Left hindlimb (tissue), 1 donor: Measurements from ENCODE around the gene PSMC3IP.
A peak's percentile ranks its signal among the peaks of the same experiment; 100 is the strongest.

Source experiments
- DNase-seq: peaks from one replicate; pipeline ENCODE4 v3.0.0-alpha.2; 2018

PSMC3IP gene

DNA sequence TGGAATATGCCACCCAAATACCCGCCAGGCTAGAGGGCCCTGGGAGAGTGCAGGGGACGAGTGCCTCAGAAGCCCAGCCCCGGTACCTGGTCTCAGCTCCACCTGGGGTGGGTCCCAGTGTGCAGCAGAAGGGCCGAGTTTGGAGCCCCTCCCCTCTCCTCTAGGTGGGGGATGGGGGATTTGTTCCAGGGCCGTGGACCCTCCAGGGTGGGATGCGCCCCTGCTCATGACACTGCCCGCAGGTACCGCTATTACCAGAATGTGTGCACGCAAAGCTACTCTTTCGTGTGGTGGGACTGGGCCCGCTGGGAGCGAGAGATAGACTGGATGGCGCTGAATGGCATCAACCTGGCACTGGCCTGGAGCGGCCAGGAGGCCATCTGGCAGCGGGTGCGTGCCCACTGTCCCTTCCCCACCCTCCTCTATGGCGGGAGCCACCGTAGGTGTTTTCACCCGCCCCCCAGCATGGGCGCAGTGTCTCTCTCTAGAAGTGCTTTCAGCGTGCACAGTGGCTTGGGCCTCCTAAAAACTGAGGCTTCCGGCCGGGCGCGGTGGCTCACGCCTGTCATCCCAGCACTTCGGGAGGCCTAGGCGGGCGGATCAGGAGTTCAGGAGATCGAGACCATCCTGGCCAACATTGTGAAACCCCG, 40.2 kb downstream of the PSMC3IP start:
- DNase-seq = no peak

DNA sequence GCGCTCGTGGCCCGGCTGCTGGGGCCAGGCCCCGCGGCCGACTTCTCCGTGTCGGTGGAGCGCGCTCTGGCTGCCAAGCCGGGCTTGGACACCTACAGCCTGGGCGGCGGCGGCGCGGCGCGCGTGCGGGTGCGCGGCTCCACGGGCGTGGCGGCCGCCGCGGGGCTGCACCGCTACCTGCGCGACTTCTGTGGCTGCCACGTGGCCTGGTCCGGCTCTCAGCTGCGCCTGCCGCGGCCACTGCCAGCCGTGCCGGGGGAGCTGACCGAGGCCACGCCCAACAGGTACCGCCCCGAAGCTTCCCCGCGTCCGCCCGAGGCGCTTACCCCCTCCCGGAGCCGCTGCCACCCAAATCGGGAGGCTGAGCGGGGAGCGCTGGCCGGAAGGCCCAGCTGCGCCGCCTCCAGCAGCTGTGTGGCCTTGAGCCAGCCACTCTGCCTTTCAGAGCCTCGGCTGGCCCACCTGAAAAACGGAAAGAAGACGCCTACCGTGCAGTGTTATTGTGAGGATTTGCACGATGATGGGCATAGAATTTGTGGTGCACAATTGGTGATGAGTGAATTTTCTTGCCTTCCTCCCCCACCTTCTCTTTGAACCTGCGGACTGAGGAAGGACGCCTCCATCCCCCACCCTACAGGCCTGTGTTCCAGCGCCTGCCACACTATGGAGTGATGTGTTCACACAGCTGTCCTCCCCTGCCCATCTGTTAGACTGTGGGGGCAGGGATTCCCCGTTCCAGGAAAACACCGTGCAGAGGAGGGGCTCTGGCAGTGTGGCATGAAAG, 41.0 kb downstream of the PSMC3IP start:
- peak; percentile 89 for DNase-seq

DNA sequence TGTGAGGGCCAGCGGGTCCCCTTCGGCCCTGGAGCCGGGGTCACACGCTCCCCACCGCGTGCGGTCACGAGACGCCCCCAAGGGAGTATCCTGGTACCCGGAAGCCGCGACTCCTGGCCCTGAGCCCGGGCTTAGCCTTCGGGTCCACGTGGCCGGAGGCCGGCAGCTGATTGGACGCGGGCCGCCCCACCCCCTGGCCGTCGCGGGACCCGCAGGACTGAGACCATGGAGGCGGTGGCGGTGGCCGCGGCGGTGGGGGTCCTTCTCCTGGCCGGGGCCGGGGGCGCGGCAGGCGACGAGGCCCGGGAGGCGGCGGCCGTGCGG, 41.5 kb downstream of the PSMC3IP start, which contains the start of gene NAGLU:
TSS of gene NAGLU (plus strand) at position 194 of the 324 bp plus-strand sequence. CDS start at position 226, 32 bp downstream.
- DNase-seq = peak; percentile 96

DNA sequence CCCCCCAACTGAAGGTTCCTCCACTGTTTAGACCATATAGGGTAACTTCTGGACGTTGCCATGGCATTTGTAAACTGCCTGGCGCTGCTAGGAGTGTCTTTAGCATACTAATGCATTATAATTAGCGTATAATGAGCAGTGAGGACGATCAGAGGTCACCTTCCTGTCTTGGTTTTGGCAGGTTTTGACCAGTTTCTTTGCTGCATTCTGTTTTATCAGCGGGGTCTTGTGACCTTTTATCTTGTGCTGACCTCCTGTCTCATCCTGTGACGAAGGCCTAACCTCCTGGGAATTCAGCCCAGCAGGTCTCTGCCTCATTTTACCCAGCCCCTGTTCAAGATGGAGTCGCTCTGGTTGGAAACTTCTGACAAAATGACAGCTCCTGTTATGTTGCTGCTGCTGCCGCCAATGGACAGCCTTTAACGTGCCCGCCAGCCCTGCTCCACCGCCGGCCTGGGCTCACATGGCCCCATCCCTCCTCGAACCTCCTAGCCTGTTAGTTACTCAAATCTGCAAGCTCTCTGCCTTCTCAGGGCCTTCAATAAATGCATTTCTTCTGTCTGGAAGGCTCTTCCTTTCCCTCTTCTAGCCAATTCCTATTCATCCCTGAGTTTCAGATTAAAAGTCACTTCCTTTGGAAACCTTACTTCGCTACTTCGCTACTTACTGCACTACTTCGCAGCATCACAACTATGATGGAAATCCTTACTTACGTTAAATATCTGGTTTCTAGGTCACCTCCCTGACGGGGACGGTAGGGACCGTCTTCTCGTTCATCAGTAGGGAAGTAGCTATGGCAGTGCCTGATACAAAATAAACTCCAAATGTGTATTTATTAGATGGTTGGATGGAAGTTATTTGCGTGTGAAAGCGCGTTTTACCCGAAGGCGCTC, 42.1 kb downstream of the PSMC3IP start:
- DNase-seq = peak; percentile 26

DNA sequence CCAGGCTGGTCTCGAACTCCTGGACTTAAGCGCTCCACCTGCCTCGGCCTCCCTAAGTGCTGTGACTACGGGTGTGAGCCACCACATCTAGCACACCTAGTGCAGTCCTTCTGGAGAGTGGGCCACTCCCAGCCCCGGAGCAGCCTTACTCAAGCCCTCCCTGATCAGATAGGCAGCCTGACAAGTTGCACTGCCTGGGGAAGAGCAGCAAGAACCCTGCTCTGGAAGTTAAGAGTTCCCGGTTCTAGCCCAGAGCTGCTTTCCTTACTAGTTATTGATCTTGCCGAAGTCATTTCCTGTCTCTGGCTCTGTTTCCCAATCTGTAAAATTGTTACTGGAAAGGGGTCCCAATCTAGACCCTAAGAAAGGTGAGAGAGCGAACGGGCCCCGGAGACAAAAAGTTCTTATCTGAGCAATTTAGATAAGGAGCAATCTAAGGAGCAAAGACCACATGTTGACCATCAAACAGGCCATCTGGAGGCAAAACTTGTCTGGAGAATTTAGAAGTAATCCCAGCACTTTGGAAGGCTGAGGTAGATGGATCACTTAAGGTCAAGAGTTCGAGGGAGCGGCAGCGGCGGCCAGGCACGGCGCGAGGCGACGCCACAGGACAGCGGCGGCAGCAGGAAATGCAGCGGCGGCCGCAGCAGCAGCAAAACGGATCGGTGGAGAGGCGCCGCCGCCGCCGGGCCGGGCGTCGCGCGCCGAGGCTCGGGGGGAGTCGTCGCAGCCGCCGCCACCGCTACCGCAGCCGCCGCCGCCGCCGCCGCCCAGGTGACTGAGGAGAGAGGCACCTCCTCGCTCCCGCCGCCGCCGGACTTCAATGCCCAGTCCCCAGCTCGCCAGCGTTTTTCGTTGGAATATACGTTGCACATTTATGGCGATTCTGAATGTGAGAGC, 45.8 kb downstream of the PSMC3IP start:
- peak; percentile 72 for DNase-seq

DNA sequence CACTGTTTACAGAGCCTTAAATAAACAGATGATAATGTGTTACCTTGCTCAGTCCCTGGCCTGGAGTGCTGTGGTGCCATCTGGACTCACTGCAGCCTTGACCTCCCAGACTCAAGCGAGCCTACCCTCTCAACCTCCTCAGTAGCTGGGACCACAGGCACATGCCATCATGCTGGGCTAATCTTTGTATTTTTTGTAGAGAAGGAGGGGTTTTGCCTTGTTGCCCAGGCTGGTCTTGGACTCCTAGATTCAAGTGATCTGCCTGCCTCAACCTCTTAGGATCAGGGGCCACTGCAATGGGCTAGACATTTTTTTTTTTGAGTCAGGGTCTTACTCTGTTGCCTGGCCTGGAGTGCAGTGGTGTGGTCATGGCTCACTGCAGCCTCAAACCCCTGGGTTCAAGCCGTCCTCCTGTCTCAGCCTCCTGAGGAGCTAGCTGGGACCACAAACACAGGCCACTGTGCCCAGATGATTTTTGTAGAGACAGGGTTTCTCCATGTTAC, 46.5 kb downstream of the PSMC3IP start:
- no peak for DNase-seq

DNA sequence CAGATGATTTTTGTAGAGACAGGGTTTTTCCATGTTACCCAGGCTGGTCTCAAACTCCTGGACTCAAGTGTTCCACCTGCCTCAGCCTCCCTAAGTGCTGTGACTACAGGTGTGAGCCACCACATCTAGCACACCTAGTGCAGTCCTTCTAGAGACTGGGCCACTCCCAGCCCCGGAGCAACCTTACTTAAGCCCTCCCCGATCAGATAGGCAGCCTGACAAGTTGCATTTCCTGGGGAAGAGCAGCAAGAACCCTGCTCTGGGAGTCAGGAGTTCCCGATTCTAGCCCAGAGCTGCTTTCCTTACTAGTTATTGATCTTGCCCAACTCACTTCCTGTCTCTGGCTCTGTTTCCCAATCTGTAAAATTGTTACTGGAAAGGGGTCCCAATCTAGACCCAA, 48.5 kb downstream of the PSMC3IP start:
- DNase-seq = no peak

DNA sequence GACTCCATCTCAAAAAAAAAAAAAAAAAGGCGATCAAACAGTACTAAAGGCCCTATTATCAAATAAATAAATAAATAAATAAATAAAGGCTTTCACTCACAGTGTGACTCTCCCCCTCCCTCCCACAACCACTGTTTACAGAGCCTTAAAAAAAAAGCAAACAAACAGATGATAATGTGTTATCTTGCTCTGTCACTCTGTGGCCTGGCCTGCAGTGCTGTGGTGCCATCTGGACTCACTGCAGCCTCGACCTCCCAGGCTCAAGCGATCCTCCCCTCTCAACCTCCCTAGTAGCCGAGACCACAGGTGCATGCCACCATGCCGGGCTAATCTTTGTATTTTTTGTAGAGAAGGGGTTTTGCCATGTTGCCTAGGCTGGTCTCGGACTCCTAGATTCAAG, 49.6 kb downstream of the PSMC3IP start:
- DNase-seq = no peak

DNA sequence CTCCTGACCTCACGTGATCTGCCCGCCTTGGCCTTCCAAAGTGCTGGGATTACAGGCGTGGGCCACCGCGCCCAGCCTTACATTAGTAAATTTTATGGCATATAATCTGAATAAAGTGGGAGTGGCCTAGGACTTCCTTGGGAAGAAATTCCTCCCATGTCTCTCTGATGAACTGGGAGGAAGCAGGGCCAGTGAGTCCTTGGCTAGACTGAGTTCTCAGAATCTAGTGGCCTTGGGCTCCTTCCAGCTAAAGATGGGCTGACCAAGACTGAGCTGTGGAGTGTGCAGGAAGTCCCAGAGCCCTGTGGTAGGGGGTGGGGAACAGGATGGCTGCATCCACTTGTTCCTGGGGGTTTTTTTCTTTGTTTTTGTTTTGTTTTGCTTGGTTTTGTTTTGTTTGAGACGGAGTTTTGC, 51.5 kb downstream of the PSMC3IP start:
- DNase-seq = no peak

DNA sequence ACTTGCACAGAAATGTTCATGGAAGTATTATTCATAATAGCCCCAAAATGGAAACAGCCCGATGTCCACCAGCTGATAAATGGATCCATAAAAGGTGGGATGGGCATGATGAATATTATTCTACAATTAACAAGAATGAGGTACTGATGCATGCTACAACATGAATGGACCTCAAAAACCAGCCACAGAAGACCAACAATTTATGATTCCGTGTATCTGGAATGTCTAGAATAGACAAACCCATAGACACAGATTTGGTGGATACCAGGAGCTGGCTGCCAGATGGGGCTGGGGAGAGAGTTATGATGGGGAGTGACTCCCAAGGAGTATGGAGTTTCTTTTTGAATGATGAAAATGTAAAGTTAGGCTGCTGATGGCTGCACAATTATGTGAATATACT, 52.3 kb downstream of the PSMC3IP start:
- DNase-seq = no peak

DNA sequence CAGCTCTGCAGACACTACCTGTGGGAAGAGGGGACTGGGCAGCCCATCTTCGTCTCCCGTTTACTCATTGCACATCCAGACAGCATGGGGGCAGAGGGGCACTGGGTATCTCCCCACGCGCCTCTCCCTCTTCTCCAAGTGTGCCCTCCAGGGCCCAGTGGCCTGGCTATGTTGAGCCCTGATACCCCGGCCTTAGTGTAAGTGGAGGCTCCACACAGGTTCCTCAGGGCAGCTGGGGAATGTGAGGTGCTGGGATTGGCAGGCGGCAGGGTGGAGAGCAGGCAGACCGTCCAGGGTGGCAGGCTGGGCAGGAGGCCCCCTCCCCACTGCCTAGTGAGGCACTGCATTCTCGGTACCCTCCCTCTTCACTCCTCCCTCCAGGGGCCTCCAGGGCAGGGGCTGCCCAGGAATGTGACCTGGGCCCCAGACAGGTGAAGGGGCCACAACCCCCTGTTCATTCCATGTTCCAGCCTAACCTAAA, 54.7 kb downstream of the PSMC3IP start:
- DNase-seq = no peak
